ENCODE measurements around the gene IGFBP4. TPM values are rescaled to one million over a fixed set of nuclear protein-coding genes. Genes with fewer than 3 reads are reported as not detected.

The IGFBP4 gene
- total and polyA plus RNA-seq, 2 donors (not counting 1 experiment from before 2014, with no cell fraction given), result 4.6 to 31.3 TPM

DNA sequence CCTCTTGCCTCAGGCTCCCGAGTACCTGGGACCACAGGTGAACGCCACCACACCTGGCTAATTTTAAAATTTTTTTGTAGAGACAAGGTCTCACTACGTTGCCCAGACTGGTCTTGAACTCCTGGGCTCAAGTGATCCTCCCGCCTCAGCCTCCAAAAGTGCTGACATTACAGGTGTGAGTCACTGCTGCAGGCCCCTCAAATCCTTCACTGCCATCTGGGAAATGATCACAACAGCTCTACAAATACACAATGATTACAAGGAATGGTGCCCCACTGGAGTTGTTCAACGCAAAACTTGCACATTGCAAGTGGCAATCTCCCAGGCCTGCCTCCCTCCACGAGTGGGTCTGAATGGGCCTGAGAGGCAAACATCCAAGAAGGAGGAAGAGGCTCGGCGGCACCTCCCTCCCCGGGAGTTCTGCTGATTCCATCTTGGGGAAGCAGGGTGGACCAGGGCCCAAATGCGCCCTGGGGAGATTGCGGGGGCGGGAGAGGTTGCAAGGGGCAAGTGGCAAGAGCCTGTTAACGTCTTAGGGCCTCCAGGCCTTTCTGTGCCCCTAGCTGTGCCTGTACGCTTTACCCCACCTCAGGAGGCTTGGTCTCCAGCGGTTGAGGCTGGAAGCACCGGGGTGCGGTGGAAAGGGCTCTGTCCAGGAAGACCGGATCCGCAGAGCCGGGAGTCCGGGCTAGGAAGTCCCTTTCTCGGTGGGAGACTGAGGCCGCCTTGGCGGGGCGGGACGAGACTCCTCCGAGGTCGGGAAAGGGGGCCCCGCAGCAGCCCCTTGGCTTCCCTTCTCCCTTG, 656 bp upstream of the IGFBP4 start:
- ATAC-seq (ENCODE audit: low read depth), result no peak
- Histone ChIP-seq H3K79me2 (ENCODE audit: control insufficient read depth, insufficient read depth, low read length) (peaks cover 30% of the 10 kb centered on the region), H3K4me1 (ENCODE audit: control insufficient read depth in 2 of 2, insufficient read depth in 2 of 2, low read length in 2 of 2) (peaks cover 29 to 37% of the 10 kb centered on the region in 2 donors), H3K36me3 (replicated peaks in 1 of 2; ENCODE audit: control extremely low read depth in 1 of 2, control insufficient read depth in 1 of 2, extremely low read depth in 1 of 2, insufficient read depth in 2 of 2, low read length in 1 of 2) (no peaks in the 10 kb centered on the region), H2AFZ (ENCODE audit: insufficient read depth, low read depth, low read length, poor library complexity, severe bottlenecking) (peak overlapping the region; percentile 91), H3K4me3 (ENCODE audit: control extremely low read depth in 1 of 5, extremely low read depth in 1 of 5, insufficient read depth in 1 of 5, low read depth in 2 of 5, low read length in 4 of 5) (peak overlapping the region in 4 of 5 experiments; percentile 41 to 66 (median 56)), H3K4me2 (replicated peaks; ENCODE audit: low read depth, low read length, poor library complexity, severe bottlenecking) (peak overlapping the region; percentile 95), H3K27me3 (replicated peaks in 1 of 4; ENCODE audit: control extremely low read depth in 1 of 4, control insufficient read depth in 3 of 4, insufficient read depth in 4 of 4, low read length in 3 of 4) (peaks cover 0 to 6% (median 0%) of the 10 kb centered on the region in 4 experiments), H4K20me1 (ENCODE audit: control insufficient read depth, insufficient read depth, low read length, poor library complexity, severe bottlenecking) (no peaks in the 10 kb centered on the region), H3K27ac (ENCODE audit: low read length in 2 of 2) (peak overlapping the region in 1 of 2 donors; percentile 62), H3K9me3 (ENCODE audit: control extremely low read depth in 1 of 3, control insufficient read depth in 2 of 3, insufficient read depth in 1 of 3, low read length in 2 of 3) (no peaks in the 10 kb centered on the region), H3K9ac (ENCODE audit: low read length) (peak overlapping the region; percentile 72)
- H3K9me3 Mint-ChIP-seq (ENCODE audit: insufficient read depth), result no peaks in the 10 kb centered on the region
- no peak for DNase-seq
- intact Hi-C loops (cut with micrococcal nuclease), result loop anchor here (1.0 to 5.0 kb wide), 4 partner anchors 25 to 350 kb away; partner anchors contain the start of gene TOP2A
- H3K27ac Mint-ChIP-seq, result peak overlapping the region; percentile 46
- peak overlapping the region; percentile 77 for H3K4me3 Mint-ChIP-seq
- POLR2A ChIA-PET, result interaction anchor here (2.6 kb wide), 1 partner anchor 91 kb away, joined by 18 read pairs; no protein-coding TSS in a partner anchor
- CTCF ChIA-PET, result interaction anchor here (0.6 to 9.3 kb wide), 13 partner anchors 24 to 178 kb away, joined by 3 to 172 read pairs (median 7); partner anchors contain the start of genes CCR7 and TOP2A
- H3K27me3 Mint-ChIP-seq, result no peaks in the 10 kb centered on the region
- TF ChIP-seq CTCF (IDR thresholded peaks at IDR 0.05) (no peak), EZH2 (IDR thresholded peaks at IDR 0.05; ENCODE audit: borderline replicate concordance, insufficient read depth, low read depth, low read length, poor library complexity, severe bottlenecking) (no peak)
- 58% methylated on average over 28 of the region's 29 CpGs for WGBS (ENCODE audit: insufficient coverage)
- peaks cover 39% of the 10 kb centered on the region for H3K4me1 Mint-ChIP-seq
